ENCODE measurements around the gene RIMBP2.
"Not testable (repeated sequence)": the region's sequence is repeated elsewhere in the genome, so short reads cannot be mapped to it uniquely, and the experiment has no call there.

RIMBP2 gene

DNA sequence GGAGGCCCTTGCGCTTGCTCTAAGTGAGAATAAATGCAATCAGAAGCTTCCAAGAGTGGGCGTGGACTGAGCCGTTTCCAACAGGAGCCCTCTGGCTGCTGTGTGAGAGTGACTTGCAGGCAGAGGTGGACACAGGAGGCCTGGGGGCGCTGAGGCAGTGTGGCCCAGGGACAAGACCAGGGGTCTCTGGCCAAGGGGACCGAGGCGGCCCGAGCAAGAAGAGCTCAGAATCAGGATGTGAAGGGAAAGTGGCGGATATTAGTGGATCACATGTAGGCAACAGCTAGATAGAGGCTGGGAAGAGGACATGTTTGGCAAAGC lies 8.6 kb downstream of the RIMBP2 start:
- FAIRE-seq = no peak
- DNase-seq (ENCODE audit: extremely low spot score, insufficient read length, low read depth) = no peak

DNA sequence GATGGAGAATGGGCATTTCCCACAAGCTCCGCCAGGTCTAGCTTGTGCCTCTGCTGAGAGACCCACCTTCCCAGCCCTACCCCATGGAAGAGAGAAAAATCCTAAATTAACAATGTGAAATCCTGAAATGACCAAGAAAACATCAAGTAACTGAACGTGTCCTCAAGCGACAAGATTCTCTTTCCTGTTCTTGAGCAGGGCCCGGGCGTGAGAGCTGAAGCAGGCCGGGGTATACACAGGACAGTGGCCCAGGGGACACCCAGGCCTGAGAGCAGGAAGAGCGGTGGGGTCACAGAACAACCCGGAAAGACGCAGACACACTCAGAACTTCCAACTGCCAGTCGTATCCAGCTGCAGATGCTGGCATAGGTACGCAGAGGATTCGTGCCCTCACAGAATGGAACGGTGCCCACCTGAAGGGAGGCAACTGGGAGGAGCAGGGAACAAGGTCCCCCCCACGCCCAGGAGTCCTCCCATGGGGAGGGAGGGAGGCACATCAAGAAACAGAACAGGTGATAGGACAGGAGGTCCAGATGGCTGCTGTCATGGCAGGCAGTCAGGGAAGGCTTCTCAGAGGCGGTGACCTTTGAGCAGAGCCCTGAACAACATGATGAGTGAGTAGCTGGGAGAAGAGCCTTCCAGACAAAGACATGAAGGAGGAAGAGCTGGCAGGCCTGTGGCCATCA lies 9.1 kb downstream of the RIMBP2 start:
- no peak for FAIRE-seq

DNA sequence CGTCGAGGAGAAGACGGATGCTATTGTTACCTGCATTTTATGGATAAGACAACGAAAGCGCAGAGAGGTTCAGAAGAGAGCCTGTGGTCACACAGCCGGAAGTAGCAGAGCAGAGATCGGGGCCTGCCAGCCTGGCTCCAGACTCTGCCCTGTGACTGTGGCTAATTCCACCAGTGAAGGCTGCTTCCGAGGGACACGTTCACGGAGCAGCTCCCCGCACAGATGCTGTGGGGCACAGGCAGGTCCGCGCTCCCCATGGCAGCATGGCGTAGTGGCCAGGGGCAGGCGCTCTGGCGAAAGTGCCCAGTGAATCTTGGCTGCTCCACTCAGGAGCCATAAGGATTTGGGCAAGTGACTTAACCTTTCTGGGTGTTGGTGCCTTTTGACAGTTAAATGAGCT lies 9.8 kb downstream of the RIMBP2 start:
- no peak for DNase-seq (ENCODE audit: extremely low spot score, insufficient read length, low read depth)
- FAIRE-seq = no peak

More for the DNA sequence above, 9.1 kb downstream of the RIMBP2 start:
- no peak for DNase-seq (ENCODE audit: extremely low spot score, insufficient read length, low read depth)

DNA sequence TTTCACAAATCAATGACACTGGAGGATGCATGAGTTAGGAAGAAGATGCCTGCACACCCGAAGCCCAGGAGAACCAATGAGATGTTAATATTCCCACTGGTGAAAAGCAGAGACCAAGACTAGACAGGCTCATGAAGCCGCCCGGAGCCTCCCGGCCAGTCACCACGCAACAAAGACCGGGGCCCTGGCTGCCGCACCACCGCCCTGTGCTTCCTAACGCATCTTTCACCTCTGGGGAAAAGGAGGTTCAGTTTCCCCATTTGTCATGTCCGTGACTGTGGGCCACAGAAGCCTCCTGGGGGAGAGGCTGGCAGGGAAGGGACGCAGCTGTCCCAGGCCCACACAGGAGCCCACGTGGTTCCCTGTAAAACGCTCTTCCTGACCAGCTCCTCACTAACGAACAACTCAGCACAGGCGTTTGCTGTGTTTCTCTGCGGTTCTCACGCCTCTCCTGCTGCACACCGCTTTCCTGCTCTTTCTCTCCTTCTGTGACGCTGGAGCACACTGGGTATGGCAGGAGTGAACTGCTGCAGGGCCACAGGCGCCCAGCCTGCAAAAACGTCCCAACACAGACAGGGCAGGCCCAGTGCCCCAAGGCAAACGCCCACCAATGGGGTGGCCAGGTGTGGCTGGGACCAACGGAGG lies 10.8 kb downstream of the RIMBP2 start:
- FAIRE-seq (no peak), DNase-seq (ENCODE audit: extremely low spot score, insufficient read length, low read depth) (no peak)

DNA sequence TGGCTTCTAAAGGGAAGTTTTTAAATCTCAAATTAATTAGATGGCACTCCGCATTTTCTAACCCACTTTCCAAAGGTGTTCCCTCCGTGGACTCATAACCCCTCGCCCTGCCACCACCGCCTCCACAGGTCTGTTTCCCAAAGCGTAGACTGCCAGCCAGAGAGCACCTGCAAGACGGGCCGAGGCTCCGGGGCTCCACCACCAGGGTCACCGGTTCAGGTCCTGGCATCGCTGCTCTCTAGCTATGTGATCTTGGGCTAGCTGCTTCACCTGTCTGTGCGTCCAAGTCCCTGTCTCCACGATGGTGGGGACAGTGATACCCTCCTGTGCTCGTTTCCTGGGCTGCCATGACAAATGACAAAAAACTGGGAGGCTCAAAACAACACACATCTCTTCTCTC lies 11.5 kb downstream of the RIMBP2 start:
- FAIRE-seq (no peak), DNase-seq (ENCODE audit: extremely low spot score, insufficient read length, low read depth) (no peak)

DNA sequence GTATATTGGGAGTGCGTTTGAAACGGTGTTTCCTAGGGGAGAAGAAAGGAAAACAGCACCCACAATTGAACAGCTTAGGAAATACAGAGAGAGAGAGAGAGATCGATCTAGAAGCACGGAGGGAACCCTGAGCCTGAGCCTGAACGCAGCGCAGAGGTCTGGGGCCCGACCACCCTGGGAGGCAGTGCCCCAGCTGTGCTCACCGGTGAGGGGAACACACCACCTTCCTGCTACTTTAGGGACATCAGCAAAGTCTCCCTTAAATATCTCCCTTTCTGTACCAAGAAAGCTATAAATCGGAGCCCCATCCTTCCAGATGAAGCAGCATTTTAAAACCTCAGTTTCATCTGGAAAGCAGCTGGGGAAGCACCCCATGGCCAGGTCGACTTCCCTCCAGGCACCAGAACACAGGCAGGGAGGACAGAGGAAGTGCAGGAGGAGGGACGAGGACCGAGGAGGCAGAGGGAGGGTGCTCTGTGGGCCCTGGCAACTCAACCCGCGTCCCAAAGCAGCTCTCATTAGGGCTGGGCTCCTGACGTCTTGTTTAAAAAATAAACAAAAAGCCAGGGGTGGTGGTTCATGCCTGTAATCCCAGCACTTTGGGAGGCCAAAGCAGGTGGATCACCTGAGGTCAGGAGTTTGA lies 12.2 kb downstream of the RIMBP2 start:
- no peak for FAIRE-seq

DNA sequence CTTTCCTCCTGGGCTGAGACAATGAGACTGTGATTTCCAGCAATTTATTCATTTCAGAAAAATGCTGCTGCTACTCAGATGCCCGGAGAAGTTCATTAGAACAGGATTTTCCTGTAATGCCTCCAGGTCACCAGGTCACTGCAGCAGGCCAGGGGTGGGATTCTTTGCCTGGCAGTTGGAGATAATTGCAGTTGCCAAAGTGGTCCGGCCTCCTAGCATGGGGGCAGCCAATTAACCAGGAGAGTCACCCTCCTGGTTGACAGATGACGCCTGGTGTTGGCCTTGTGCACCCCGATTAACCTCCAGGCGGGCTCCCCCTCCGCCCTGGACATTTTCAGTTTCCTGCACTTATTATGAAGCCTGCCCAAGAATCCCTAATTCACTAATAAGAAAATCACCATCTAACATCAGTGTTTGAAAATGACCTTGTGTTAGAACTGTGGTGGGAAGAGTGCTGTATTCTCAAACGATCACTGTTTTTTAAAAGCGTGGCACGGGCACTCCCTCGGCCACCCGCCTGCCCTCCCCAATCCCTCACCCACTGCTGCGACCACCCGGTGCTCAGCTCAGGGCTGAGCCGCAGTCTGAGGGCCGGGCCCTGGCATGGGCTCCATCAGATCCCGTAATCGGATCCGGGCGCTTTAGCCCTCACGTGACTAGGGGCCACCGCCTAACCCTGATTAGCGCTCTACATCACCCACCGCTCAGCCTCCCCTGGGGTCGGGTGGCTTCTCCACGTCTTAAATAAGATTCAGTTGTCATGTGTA lies 12.9 kb downstream of the RIMBP2 start:
- FAIRE-seq (no peak), DNase-seq (ENCODE audit: extremely low spot score, insufficient read length, low read depth) (no peak)

More for the DNA sequence above, 12.2 kb downstream of the RIMBP2 start:
- DNase-seq (ENCODE audit: extremely low spot score, insufficient read length, low read depth) = no peak

DNA sequence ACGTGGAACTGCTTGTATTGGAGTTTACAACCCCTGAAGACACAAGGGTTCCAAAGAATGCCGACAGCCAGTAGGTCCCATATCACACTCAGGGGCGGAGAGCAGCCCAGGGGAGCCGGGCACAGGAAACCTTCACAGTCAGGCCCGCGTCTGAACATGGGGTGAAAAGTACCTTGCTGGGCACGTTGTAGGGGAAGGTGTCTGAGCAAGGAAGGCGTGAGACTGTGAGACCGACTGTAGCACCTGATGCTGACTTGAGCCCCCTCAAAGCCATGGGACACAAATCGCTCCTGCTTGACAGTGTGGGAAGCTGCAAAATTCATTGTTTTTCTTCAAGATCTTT lies 14.7 kb downstream of the RIMBP2 start:
- FAIRE-seq = no peak
- no peak for DNase-seq (ENCODE audit: extremely low spot score, insufficient read length, low read depth)

DNA sequence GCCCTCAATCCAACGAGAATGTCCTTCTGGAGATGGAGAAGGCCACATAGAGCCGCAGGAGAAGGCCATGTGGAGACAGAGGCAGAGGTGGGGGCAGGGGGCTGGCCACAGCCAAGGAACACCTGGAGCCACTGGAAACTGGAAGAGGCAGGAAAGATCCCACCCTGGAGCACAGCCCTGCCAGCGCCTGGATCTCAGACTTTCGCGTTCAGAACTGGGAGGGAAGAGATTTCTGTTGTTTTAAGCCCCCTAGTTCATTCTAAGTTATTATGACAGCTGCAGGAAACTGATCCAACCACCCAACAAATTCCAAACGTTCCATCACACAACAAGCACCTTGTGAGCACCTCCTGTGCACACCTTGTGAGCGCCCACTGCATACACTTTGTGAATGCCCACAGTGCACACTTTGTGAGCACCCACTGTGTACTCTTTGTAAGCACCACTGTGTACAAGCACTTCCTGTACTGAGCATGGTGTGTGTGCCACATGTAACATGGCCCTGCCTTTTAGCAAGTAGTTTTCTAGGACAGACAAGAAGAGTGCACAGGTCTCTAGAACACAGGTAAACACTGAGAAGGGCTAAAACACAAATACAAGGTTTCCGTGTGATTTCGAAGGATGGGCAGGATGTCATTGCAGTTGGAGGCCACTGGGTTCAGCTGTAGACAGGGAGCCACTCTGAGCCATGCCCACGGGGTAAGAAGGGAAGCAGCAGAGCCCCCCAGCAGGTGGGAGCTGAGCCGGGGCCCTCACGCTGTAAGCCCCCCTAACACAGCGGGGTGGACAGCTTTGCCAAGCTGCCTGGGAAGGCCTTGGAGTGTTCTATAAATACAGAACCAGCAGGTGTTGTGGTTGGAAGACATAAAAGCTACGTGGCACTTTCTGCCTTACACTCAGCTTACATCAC lies 15.4 kb downstream of the RIMBP2 start:
- FAIRE-seq (no peak), DNase-seq (ENCODE audit: extremely low spot score, insufficient read length, low read depth) (no peak)

DNA sequence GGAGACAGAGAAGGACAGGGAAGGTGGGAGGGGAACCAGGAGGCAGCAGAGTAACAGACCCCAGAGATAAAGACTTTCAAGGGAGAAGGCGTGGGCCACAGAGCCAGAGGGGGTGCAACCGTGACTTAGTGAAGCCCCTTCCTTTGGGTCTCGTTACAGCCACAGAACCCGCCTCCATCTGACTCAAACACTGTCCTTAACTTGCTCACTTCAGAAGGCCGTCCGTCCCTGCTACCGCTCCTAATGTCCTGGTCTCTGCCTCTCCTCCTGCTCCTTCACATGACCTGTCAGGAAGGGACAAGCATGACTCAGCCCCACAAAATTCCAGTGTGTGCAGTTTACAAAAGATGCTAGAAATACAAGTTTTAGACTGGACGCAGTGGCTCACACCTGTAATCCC lies 18.0 kb downstream of the RIMBP2 start:
- FAIRE-seq = no peak

DNA sequence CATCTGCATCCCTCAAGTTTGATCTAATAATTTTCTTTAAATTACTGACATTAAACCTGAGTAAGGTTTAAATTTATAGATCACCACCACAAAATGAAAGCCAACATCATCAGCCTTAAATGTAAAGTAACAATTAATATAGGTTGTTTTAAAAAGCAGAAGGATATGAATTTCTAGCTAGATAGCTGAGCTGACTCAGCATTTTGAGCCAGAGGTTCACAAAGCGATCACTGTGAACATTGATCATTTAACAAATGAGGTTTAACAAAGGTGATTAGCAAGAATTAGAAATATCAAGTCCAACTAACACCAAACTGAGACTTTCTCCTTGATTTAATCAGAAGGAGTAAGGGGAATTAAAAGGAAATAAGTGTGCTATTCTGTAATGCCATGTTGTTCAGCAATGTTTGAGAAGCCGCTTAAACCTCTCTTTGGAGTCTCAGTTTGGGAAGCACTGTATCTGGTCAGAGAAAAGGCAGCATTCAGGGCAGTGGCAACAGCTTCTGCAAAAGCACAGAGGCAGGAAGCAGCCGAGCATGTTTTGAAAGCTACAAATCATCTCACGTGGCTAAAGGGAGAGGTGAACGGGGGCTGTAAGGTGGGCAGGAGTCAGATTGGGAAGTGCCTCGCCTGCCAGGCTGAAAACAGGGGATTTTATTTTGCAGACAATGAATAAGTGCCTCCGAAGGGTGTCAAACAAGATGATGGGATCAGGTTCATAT lies 19.6 kb downstream of the RIMBP2 start:
- no peak for FAIRE-seq

More for the DNA sequence above, 18.0 kb downstream of the RIMBP2 start:
- DNase-seq (ENCODE audit: extremely low spot score, insufficient read length, low read depth) = no peak

DNA sequence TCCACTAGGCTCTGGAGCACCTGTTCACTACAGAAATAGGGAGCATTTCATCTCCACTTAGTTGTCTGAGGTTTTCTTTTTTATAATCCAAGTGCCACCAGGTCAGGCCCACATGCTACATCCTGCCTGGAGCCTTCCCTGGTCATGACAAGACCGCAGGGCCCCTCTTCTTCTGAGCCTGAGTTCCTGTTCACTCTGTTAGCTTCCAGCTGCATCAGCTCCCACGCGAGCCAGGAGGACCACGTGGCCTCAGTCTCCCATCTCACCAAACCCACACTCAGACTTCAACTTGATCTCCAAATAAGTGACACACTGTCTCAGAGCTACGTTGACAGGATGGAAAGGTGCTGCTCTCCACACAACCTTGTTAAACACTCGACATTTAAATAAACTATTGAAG lies 21.0 kb downstream of the RIMBP2 start:
- no peak for FAIRE-seq
- no peak for DNase-seq (ENCODE audit: extremely low spot score, insufficient read length, low read depth)

More for the DNA sequence above, 19.6 kb downstream of the RIMBP2 start:
- no peak for DNase-seq (ENCODE audit: extremely low spot score, insufficient read length, low read depth)

DNA sequence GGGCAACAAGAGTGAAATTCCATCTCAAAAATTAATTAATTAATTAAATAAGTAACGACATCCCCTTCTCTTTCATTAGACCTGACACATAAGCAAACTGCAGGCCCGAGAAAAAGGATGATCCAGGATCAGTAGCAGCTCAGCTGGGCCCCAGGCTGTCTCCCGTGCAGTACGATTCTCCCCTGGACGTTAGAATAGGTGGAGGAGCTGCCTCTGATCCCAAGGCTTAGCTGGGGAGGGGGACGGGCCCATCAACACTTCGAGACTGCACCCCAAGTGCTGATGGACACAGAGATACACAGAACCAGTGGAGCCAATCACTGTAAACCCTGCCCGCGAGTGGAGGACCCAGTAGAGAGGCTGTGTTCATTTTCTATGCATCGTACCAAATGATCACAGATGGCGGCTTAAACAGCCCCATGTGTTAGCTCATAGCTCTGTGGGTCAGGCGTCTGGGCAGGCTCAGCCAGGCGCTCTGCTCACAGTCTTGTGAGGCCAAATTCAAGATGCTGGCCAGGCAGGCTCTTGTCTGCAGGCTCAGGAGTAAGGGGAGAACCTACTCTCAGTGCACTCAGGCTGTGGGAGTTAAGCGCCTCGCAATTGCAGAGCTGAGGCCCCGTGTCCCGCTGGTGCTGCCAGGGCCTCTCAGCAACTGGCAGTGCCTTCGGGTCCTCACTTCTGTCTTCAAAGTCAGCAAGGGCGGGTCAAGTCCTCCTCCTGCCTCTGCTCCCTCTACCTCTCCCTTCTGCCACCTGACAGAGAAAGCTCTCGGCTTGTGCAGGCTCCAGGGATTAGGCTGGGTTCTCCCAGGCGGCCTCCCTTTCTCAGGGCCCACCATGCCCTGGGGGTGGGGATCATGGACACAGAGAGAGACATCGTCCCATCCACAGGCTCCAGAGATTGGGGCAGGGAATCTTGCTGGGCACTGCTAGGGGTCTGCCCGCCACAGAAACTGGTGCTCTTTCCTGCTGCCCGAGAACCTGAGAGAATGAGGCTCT lies 26.4 kb downstream of the RIMBP2 start:
- no peak for FAIRE-seq

DNA sequence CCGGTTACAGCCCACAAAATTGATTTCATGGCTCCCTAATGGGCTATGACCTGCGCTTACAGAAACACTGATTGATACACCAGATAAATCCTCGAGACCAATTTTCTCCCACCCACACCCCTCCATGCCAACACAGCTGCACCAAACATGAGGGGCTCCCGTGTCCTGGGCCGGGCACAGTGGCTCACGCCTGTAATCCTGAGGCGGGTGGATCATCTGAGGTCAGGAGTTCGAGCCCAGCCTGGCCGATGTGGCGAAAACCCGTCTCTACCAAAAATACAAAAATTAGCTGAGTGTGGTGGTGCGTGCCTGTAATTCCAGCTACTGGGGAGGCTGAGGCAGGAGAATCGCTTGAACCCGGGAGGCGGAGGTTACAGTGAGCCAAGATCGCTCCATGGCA lies 27.1 kb downstream of the RIMBP2 start:
- not testable (repeated sequence) for DNase-seq (ENCODE audit: extremely low spot score, insufficient read length, low read depth); FAIRE-seq

More for the DNA sequence above, 26.4 kb downstream of the RIMBP2 start:
- DNase-seq (ENCODE audit: extremely low spot score, insufficient read length, low read depth) = no peak

DNA sequence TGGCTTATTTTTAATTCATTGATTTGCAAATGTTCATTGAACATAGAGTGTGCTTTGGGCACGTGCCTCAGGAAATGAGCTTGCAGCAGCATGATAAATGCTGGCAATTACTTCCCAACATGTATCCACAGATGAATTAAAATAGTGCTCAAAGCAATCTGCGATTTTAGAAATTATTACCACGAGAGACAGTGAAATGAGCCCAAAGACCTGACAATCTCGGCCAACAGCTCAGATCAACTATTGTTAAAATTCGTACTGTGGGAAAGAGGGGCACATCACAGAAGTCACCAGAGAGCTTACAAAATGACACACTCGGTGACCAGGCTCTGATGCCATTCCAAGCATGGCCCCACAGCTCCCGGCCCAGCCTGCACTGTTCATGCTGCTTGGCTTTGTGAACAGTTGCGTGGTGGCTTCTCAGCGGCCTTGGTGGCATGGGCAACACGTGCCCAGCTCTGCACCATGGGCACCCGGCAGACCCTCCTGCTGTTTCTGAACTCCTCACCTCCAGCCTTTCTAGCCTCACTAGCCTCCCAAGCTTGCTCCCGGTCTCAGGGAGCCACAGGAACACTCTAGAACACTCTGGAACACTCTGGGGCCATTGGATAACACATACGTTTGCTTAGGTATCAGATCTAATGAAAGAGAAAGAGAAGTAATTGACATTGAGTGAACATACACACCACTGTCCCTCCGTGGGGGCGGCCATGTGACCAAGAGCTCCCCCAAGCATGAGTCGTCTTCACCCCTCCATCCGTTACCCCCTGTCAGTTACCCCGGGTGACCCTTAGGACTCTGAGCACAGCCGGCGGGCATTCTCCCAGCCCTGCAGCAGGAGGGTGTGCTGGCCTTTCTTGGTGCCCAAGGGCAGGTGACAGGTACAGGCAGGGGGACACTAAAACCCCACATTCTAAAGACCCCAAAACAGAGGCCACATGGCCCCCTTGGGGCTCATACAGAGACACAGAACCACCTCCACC lies 28.0 kb downstream of the RIMBP2 start:
- no peak for DNase-seq (ENCODE audit: extremely low spot score, insufficient read length, low read depth)
- FAIRE-seq = no peak

DNA sequence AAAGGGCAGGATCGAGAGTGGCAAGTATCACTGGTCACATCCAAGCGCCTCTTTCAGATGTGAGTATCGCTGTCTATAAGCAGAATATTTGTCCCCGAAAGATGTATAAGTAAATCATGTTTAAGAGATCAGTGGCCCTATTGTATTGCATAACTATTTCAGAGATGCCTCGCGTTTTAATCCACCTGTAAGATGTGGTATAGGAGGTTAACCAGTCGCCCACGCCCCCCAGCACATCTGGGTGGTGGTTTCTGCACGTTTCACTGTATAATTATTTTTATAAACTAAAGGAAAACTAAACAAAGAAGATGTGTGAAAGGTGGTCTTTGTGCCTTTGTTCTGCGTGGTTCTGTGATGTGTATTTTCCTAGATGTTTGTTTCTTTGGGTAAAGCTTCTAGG lies 28.9 kb downstream of the RIMBP2 start:
- no peak for FAIRE-seq
- DNase-seq (ENCODE audit: extremely low spot score, insufficient read length, low read depth) = no peak

DNA sequence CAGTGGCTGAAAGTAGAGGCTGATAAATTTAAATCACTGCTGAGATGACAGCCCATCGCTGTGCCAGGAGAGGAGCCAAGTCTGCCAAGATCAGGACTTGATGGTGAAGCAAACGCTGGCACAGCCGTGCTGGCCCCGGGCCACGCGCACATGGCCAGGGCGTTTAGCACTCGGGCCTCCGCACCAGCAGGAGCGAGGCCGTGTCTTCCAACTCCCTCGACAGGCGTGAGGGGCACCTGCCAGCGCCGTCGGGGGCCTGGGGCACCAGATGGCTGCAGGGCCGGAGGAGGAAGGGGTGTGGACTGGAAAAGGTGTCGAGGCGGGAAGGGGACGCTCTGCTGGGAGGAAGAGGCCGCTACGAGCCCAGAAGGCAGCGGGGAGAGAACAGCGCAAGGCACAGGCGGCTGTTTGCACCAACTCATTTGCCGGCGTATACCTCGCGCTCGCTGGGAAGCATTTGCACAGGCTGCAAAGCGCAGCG lies 29.5 kb downstream of the RIMBP2 start:
- no peak for DNase-seq (ENCODE audit: extremely low spot score, insufficient read length, low read depth)
- FAIRE-seq = no peak

All from GM18507 (cell line).